Neuronal stem cell (in vitro differentiated cells): ENCODE measurements around the gene CFAP52.

Experiments used
- DNase-seq: peaks from one replicate; pipeline ENCODE4 v3.0.0-alpha.2; 2013; ENCODE audit warnings: low spot score
- H2AFZ ChIP-seq: one replicate; pipeline ENCODE4 v1.6.1; 2013; ENCODE audit warnings: mild to moderate bottlenecking, low read length, inconsistent platforms
- H2AK5ac ChIP-seq: 2 replicates; pipeline ENCODE4 v1.6.1; 2013; ENCODE audit warnings: low read depth, mild to moderate bottlenecking, inconsistent platforms, low read length, moderate library complexity, mixed read lengths
- H2BK120ac ChIP-seq: 2 replicates; pipeline ENCODE4 v1.6.1; 2013; ENCODE audit warnings: low read depth, mild to moderate bottlenecking, inconsistent platforms, low read length, moderate library complexity, mixed read lengths
- H2BK12ac ChIP-seq: one replicate; pipeline ENCODE4 v1.6.1; 2013; ENCODE audit warnings: low read length, inconsistent platforms
- H2BK15ac ChIP-seq: 2 replicates; pipeline ENCODE4 v1.6.1; 2013; ENCODE audit warnings: mild to moderate bottlenecking, low read length, inconsistent platforms, mixed read lengths
- H2BK5ac ChIP-seq: one replicate; pipeline ENCODE4 v1.6.1; 2013; ENCODE audit warnings: inconsistent platforms, mild to moderate bottlenecking, low read length, moderate library complexity
- H3K14ac ChIP-seq: one replicate; pipeline ENCODE4 v1.6.1; 2013; ENCODE audit warnings: low read length, inconsistent platforms
- H3K18ac ChIP-seq: 2 replicates; pipeline ENCODE4 v1.6.1; 2013; ENCODE audit warnings: low read length, inconsistent platforms
- H3K23ac ChIP-seq: 2 replicates; pipeline ENCODE4 v1.6.1; 2013; ENCODE audit warnings: low read depth, mild to moderate bottlenecking, mixed read lengths, low read length, inconsistent platforms; ENCODE audit not compliant: poor library complexity
- H3K27ac ChIP-seq: replicated peaks from 3 replicates; pipeline ENCODE4 v1.5.1; 2013; ENCODE audit warnings: low read length, inconsistent platforms
- H3K27me3 ChIP-seq, 3 experiments: 2 replicates each; pipeline ENCODE4 v1.6.1; 2013; ENCODE audit warnings: low read length in 3 of 3, mild to moderate bottlenecking in 2 of 3, inconsistent platforms in 1 of 3, low read depth in 1 of 3, mixed read lengths in 1 of 3, moderate library complexity in 1 of 3; ENCODE audit not compliant: control insufficient read depth in 3 of 3, insufficient read depth in 3 of 3
- H3K36me3 ChIP-seq, 2 donors: replicated peaks in 1 of 2; 2 replicates each; pipeline ENCODE4 v1.6.1; 2013; ENCODE audit warnings: low read length in 2 of 2; ENCODE audit not compliant: control insufficient read depth in 2 of 2, insufficient read depth in 2 of 2
- H3K4ac ChIP-seq: 2 replicates; pipeline ENCODE4 v1.6.1; 2013; ENCODE audit warnings: inconsistent platforms, mild to moderate bottlenecking, low read length, moderate library complexity
- H3K4me1 ChIP-seq, 2 donors: 1 replicate in 1 of 2; 2 replicates in 1 of 2; pipeline ENCODE4 v1.6.1; 2013; ENCODE audit warnings: low read length in 2 of 2, low read depth in 1 of 2; ENCODE audit not compliant: control insufficient read depth in 2 of 2, insufficient read depth in 1 of 2
- H3K4me2 ChIP-seq: one replicate; pipeline ENCODE4 v1.6.1; 2013; ENCODE audit warnings: mild to moderate bottlenecking, low read length, inconsistent platforms; ENCODE audit not compliant: insufficient read depth, poor library complexity, severe bottlenecking
- H3K4me3 ChIP-seq, 2 donors: 2 replicates each; pipeline ENCODE4 v1.5.1; 2013; ENCODE audit warnings: low read length in 2 of 2, mild to moderate bottlenecking in 2 of 2, inconsistent platforms in 1 of 2, moderate library complexity in 1 of 2
- H3K79me1 ChIP-seq: one replicate; pipeline ENCODE4 v1.6.1; 2013; ENCODE audit warnings: low read depth, mild to moderate bottlenecking, inconsistent platforms, low read length, moderate library complexity
- H3K9ac ChIP-seq: one replicate; pipeline ENCODE4 v1.6.1; 2013; ENCODE audit warnings: mild to moderate bottlenecking, low read depth, low read length, inconsistent platforms; ENCODE audit not compliant: poor library complexity
- H3K9me3 ChIP-seq, 2 donors: replicated peaks in 1 of 2; 2 replicates each; pipeline versions ENCODE3 to v1.6.1; 2013; ENCODE audit warnings: low read length in 2 of 2, mild to moderate bottlenecking in 2 of 2, inconsistent platforms in 1 of 2, low read depth in 1 of 2, mixed read lengths in 1 of 2, moderate library complexity in 1 of 2; ENCODE audit not compliant: control insufficient read depth in 2 of 2, insufficient read depth in 1 of 2
- H4K8ac ChIP-seq: one replicate; pipeline ENCODE4 v1.6.1; 2013; ENCODE audit warnings: low read depth, mild to moderate bottlenecking, inconsistent platforms, low read length, moderate library complexity
- H4K91ac ChIP-seq: one replicate; pipeline ENCODE4 v1.6.1; 2013; ENCODE audit warnings: low read length, low read depth, mild to moderate bottlenecking, inconsistent platforms; ENCODE audit not compliant: poor library complexity
- WGBS, 2 donors: extraction: QIAGEN DNeasy Blood & Tissue Kit; methylation state at CpG; one replicate each; pipeline ENCODE4 v1.1.7; 2013; ENCODE audit warnings: missing lambda C conversion rate in 2 of 2, mixed read lengths in 1 of 2; ENCODE audit not compliant: insufficient read length in 2 of 2, insufficient replicate concordance in 1 of 2; ENCODE audit errors: extremely low coverage in 2 of 2; 5-methylcytosine and 5-hydroxymethylcytosine counted together

The CFAP52 gene

DNA sequence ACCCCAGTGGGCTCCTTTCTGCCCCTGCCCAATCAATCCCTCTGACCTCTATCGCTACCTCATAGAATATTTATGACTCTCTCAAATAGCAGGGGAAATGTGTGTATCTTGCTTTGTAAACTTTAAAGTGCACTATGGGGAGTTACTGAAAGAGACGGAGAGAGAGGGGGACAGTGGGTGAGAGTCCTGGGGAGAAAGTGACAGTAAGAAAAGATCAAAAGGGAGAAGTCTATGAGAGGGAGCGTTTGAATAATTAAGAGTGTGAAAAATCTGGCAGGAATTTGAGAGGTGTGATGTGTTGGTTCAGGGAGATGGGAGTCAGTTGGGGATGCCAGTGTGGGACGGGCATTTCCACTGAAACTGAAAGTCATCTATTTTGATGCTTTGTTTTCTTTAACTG is 101.5 kb downstream of the CFAP52 start:
- Histone ChIP-seq H3K4ac (no peak overlapping the region), H4K8ac (no peak overlapping the region), H2BK15ac (no peak overlapping the region), H3K4me3 (no peak overlapping the region), H4K91ac (no peak overlapping the region), H3K79me1 (no peaks in the 10 kb centered on the region), H2AFZ (no peak overlapping the region), H3K9me3 (peaks cover 0 to 2% of the 10 kb centered on the region in 2 donors), H3K27ac (no peak overlapping the region), H3K4me2 (no peak overlapping the region), H3K4me1 (no peaks in the 10 kb centered on the region), H3K14ac (no peak overlapping the region), H3K23ac (no peak overlapping the region), H2BK5ac (no peak overlapping the region), H3K36me3 (no peaks in the 10 kb centered on the region), H3K9ac (no peak overlapping the region), H3K18ac (no peak overlapping the region), H2AK5ac (no peak overlapping the region), H2BK12ac (no peak overlapping the region), H3K27me3 (peaks cover 0 to 6% (median 0%) of the 10 kb centered on the region in 3 experiments), H2BK120ac (no peak overlapping the region)
- WGBS, 2 donors: 100% methylated on average over 1 of the region's 4 CpGs; no CpG with 5 or more reads in 1 of the 2 donors
- no peak for DNase-seq

DNA sequence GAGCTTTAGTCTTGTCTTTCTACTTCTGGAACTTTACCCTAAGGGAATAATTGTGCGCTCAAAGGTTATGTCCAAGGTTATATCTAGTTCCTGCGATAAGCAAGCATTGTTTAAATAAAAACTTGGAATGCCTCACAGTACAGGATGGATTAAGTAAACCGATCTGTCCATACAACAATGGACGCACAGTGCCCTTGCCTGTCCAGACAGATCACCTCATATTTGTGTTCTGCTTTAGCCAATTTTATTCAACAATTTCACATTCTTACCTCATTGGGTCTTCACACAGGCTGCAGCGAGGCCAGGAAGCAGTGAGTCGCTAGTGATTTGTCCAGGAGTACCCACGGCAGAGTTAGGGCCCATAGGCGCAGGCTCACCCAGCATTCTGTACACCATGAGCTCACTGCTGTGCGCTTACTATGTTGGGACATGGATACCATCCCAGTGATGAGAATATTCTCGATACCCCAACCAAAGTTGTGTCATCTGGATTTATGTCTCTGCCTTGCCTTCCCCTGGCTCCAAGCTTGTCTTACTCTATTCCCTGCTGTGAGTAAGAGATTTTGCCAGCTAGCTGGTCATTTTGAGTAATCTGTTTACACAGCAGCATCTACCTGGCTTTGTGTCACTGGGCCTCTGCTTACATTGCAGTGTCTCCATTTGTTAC is 108.6 kb downstream of the CFAP52 start:
- Histone ChIP-seq H3K14ac (no peak overlapping the region), H4K91ac (no peak overlapping the region), H3K79me1 (no peaks in the 10 kb centered on the region), H3K4me3 (no peak overlapping the region), H3K4me1 (no peaks in the 10 kb centered on the region), H2BK5ac (no peak overlapping the region), H2BK120ac (no peak overlapping the region), H2AFZ (no peak overlapping the region), H3K9me3 (no peaks in the 10 kb centered on the region), H3K36me3 (no peaks in the 10 kb centered on the region), H4K8ac (no peak overlapping the region), H3K9ac (no peak overlapping the region), H3K18ac (no peak overlapping the region), H3K4me2 (no peak overlapping the region), H2AK5ac (no peak overlapping the region), H3K23ac (no peak overlapping the region), H3K27me3 (no peaks in the 10 kb centered on the region), H2BK15ac (no peak overlapping the region), H2BK12ac (no peak overlapping the region), H3K4ac (no peak overlapping the region), H3K27ac (no peak overlapping the region)
- no CpG with 5 or more reads among the region's 10 CpGs for WGBS, 2 donors
- no peak for DNase-seq
